ENCODE results near the gene GRM4.

- no peak for TF ChIP-seq CTCF (conservative IDR thresholded peaks at IDR 0.05; ENCODE audit: low read depth, low read length)
- no peak for TF ChIP-seq EZH2 (IDR thresholded peaks at IDR 0.05; ENCODE audit: borderline replicate concordance, low read depth, low read length, poor library complexity, severe bottlenecking)
Observed at GRCh38 chr6:34001706-34002621, 143.9 kb downstream of the GRM4 start.
